Activated B cell treated with CpG ODN at 0.5 μM for 24 hours (primary cell): ENCODE data around the gene GCLC. TPM values are rescaled to one million over a fixed set of nuclear protein-coding genes. Genes with fewer than 3 reads are reported as not detected.

ENCODE experiments used
- ATAC-seq: fragments of 200-7000 bp; cut with Tn5 transposase; one replicate; pipeline ENCODE4 v1.10.0; 2021; ENCODE audit warnings: low read depth, mild to moderate bottlenecking, moderate library complexity
- CTCF ChIA-PET: fragments of 350-600 bp; sonication (Branson Sonifier 250); formaldehyde crosslinking; loops from one replicate; lab custom pipeline; 2021; ENCODE audit warnings: antibody characterized with exemption; lab: Charles Lee
- POLR2A ChIA-PET: fragments of 350-600 bp; sonication (Branson Sonifier 250); formaldehyde crosslinking; loops from one replicate; lab custom pipeline; 2021; ENCODE audit warnings: antibody characterized with exemption; lab: Charles Lee
- DNase-seq: peaks from one replicate; pipeline ENCODE4 v3.0.0; 2022
- H3K27ac Mint-ChIP-seq: one replicate; pipeline ENCODE4 v1.8.0; 2020; ENCODE audit warnings: mixed read lengths
- H3K27me3 Mint-ChIP-seq: one replicate; pipeline ENCODE4 v1.8.0; 2021; ENCODE audit warnings: mixed read lengths
- H3K36me3 Mint-ChIP-seq: one replicate; pipeline ENCODE4 v1.8.0; 2021; ENCODE audit warnings: low read depth, mixed read lengths
- H3K4me1 Mint-ChIP-seq: one replicate; pipeline ENCODE4 v1.8.0; 2021; ENCODE audit warnings: mixed read lengths
- H3K4me3 Mint-ChIP-seq: one replicate; pipeline ENCODE4 v1.8.0; 2020; ENCODE audit warnings: mild to moderate bottlenecking, mixed read lengths
- H3K9me3 Mint-ChIP-seq: one replicate; pipeline ENCODE4 v1.8.0; 2020; ENCODE audit warnings: mixed read lengths
- intact Hi-C: fragments of 100-400 bp; cut with micrococcal nuclease; formaldehyde crosslinking; loops from one replicate; pipeline ENCODE4 v1.15.1; 2024
- total RNA-seq: library from RNA; stranded (reverse); gene quantifications from 2 replicates; pipeline ENCODE4 v1.2.3, GENCODE V29; 2022
- TF ChIP-seq, protein P1 (sequence below): fragments of 200-600 bp; IDR thresholded peaks from one replicate; pipeline ENCODE4 v1.8.0; 2022; ENCODE audit warnings: antibody characterized with exemption, mild to moderate bottlenecking

GCLC gene
- total RNA-seq, 1 donor from 2014 or later, result 26.6 TPM

DNA sequence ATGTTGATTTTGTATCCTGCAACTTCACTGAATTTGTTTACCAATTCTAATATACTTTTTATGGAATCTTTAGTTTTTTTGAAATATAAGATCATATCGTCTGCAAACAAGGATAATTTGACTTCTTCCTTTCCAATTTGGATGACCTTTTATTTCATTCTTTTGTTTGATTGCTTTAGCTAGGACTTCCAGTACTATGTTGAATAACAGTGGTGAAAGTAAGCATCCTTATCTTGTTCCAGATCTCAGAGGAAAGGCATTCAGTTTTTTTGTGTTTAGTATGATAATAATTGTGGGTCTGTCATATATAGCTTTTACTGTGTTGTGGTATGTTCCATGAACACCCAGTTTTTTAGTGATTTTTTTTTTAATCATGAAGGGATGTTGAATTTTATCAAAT is 75.7 kb downstream of the GCLC start:
- Mint-ChIP-seq H3K9me3 (peaks cover 4% of the 10 kb centered on the region), H3K4me1 (peaks cover 31% of the 10 kb centered on the region), H3K27ac (no peak overlapping the region), H3K36me3 (peaks cover 2% of the 10 kb centered on the region), H3K4me3 (no peak overlapping the region), H3K27me3 (no peaks in the 10 kb centered on the region)
- DNase-seq, result no peak
- TF ChIP-seq, protein P1, sequence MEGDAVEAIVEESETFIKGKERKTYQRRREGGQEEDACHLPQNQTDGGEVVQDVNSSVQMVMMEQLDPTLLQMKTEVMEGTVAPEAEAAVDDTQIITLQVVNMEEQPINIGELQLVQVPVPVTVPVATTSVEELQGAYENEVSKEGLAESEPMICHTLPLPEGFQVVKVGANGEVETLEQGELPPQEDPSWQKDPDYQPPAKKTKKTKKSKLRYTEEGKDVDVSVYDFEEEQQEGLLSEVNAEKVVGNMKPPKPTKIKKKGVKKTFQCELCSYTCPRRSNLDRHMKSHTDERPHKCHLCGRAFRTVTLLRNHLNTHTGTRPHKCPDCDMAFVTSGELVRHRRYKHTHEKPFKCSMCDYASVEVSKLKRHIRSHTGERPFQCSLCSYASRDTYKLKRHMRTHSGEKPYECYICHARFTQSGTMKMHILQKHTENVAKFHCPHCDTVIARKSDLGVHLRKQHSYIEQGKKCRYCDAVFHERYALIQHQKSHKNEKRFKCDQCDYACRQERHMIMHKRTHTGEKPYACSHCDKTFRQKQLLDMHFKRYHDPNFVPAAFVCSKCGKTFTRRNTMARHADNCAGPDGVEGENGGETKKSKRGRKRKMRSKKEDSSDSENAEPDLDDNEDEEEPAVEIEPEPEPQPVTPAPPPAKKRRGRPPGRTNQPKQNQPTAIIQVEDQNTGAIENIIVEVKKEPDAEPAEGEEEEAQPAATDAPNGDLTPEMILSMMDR, result no peak
- POLR2A ChIA-PET, result interaction anchor here (0.7 kb wide), 2 partner anchors 184 to 238 kb away, joined by 3 read pairs; no protein-coding TSS in a partner anchor
- intact Hi-C loops, result no loop called here
- CTCF ChIA-PET, result interaction anchor here (0.6 kb wide), 1 partner anchor 13 kb away, joined by 3 read pairs; no protein-coding TSS in a partner anchor
- no peak for ATAC-seq

DNA sequence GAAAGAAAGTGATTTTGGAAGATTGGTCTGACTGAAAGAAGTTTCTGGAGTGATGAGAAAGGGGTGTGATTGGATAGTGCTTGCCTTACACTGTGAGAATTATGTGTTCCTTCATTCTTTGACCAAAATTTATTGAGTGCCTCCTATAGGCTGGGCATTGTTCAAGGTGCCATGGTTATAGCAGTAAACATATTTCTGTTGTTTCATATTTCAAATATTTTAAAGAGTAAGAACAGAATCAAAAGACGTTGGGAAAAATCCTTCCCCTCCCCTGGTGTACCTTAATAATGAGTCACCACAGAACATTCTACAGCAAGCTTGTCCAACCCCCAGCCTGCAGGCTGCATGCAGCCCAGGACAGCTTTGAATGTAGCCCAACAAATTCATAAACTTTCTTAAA is 78.6 kb downstream of the GCLC start:
- ChIA-PET POLR2A (no interaction called here), CTCF (no interaction called here)
- Mint-ChIP-seq H3K27me3 (no peaks in the 10 kb centered on the region), H3K4me3 (no peak overlapping the region), H3K36me3 (peaks cover 2% of the 10 kb centered on the region), H3K9me3 (peaks cover 4% of the 10 kb centered on the region), H3K4me1 (peaks cover 56% of the 10 kb centered on the region), H3K27ac (no peak overlapping the region)
- intact Hi-C loops, result no loop called here
- TF ChIP-seq, protein P1, result no peak
- DNase-seq, result no peak
- no peak for ATAC-seq

DNA sequence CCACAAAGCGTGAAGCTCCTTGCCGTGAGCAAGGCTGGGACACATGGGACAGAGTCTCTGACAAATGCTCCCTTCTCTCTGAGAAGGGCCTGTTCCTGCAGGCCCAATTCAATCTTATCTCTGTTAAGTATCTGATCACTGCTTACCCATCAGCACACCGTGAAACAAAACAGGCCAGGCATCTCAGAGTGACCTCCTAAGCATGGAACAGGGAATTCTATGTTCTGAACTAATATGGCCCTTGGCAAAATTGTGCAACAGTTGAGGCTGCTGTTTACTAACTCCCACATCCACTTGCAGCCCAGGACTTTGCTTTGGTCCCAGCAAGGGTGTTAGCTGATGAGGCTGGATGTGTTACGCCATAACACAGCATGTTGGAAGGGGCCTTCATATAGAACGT is 79.2 kb downstream of the GCLC start:
- ChIA-PET POLR2A (no interaction called here), CTCF (no interaction called here)
- peaks cover 2% of the 10 kb centered on the region for H3K36me3 Mint-ChIP-seq
- intact Hi-C loops, result no loop called here
- H3K27me3 Mint-ChIP-seq, result no peaks in the 10 kb centered on the region
- H3K4me1 Mint-ChIP-seq, result peaks cover 62% of the 10 kb centered on the region
- DNase-seq (no peak), ATAC-seq (no peak)
- TF ChIP-seq, protein P1, result no peak
- H3K9me3 Mint-ChIP-seq, result peaks cover 4% of the 10 kb centered on the region
- H3K27ac Mint-ChIP-seq, result peak overlapping the region; percentile 73
- H3K4me3 Mint-ChIP-seq, result no peak overlapping the region

DNA sequence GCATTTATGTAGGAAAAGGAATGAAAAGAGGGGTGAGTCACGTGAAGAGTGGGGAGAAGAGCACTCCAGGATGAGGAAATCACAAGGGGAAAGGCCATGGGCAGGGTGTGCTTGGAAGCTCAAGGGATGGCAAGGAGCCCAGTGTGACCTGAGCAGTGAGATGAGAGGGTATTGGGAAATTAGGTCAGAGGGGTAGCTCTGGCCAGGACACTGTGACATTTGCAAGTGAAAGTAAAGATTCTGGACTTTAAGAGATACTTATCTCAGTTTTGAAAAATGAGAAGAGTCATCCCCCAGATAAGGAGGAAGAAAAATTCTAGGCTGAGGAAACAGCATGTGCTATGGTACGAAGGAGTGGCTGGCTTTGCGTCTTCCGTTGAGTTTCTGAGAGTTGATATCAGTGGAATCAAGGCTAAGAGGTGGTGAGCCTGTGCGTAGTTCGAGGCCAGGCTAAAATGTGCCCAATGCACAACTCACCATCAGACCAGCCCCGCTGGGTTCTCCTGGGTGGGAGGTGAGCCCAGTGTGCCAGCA is 79.9 kb downstream of the GCLC start:
- peaks cover 68% of the 10 kb centered on the region for H3K4me1 Mint-ChIP-seq
- ChIA-PET POLR2A (no interaction called here), CTCF (interaction anchor here (1.7 kb wide), 1 partner anchor 19 kb away, joined by 8 read pairs; no protein-coding TSS in a partner anchor)
- no peak for DNase-seq
- peaks cover 2% of the 10 kb centered on the region for H3K36me3 Mint-ChIP-seq
- TF ChIP-seq, protein P1, result no peak
- intact Hi-C loops, result no loop called here
- H3K4me3 Mint-ChIP-seq, result peak overlapping the region; percentile 2
- peak overlapping the region; percentile 73 for H3K27ac Mint-ChIP-seq
- peaks cover 4% of the 10 kb centered on the region for H3K9me3 Mint-ChIP-seq
- no peaks in the 10 kb centered on the region for H3K27me3 Mint-ChIP-seq
- ATAC-seq, result no peak

DNA sequence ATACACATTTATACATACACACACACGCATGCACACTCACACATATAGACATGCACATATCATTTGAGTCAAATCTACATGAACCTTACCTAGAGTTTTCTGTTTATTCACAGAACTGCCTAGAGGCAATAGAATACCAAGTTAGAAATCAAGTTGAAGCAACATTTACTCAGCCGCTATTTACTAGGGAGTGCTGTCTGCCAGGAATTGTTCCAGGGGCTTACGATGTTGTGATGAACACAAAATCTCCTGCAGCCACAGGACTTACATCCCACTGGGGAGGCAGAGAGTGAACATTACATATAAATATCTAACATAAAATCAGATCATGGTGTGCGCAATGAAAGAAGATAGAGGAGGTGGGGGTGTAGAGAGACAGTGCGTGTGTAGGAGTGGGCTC is 80.4 kb downstream of the GCLC start:
- H3K27ac Mint-ChIP-seq, result peak overlapping the region; percentile 73
- CTCF ChIA-PET, result interaction anchor here (1.7 kb wide), 1 partner anchor 20 kb away, joined by 8 read pairs; no protein-coding TSS in a partner anchor

More for the DNA sequence above, 80.4 kb downstream of the GCLC start:
- TF ChIP-seq, protein P1, result no peak
- Mint-ChIP-seq H3K9me3 (peaks cover 4% of the 10 kb centered on the region), H3K4me1 (peaks cover 68% of the 10 kb centered on the region), H3K27me3 (no peaks in the 10 kb centered on the region), H3K4me3 (peak overlapping the region; percentile 2), H3K36me3 (peaks cover 2% of the 10 kb centered on the region)
- intact Hi-C loops, result no loop called here
- ATAC-seq (no peak), DNase-seq (no peak)
- POLR2A ChIA-PET, result interaction anchor here (1.2 kb wide), 1 partner anchor 15 kb away, joined by 4 read pairs; no protein-coding TSS in a partner anchor
